ENCODE measurements around the gene EHD1.

Gene EHD1

DNA sequence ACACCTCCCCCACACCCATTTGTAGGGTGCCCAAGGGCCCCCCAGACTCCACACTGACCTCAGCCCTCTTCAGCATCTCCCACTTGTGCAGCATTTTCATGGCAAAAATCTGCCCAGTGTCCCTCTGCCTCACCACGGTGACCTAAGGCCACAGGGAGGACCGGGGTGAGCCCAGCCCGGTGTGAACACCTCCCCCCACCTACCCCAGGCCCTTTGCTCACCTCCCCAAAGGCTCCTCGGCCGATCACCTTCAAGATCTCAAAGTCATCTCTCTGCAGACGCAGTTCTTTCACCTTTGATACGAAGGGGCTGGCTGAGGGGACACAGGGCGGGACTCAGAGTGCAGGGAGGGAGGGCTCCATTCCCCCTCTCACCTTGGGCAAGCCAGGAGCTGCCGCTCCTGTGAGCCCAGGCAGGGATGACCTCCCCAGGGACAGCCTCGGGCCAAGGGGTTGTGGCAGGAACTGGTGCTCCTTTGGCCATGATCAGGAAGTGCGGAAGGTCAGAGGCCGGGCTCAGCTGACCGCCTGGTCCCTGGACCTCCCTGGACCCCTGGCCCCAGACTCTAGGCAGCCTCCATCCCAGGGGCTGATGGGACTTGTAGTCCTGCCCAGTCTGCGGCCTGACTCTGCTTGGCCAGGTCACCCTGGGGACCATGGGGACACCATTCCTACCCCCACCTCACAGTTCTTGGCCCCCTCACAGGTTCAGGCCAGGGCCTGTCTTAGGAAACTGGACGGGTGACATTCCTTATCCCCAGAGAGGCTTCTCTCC lies 36.6 kb downstream of the EHD1 start:
- no peak for DNase-seq

GRCh38 chr11:64839887-64840782 lies 38.3 kb downstream of the EHD1 start:
- no peak for DNase-seq

DNA sequence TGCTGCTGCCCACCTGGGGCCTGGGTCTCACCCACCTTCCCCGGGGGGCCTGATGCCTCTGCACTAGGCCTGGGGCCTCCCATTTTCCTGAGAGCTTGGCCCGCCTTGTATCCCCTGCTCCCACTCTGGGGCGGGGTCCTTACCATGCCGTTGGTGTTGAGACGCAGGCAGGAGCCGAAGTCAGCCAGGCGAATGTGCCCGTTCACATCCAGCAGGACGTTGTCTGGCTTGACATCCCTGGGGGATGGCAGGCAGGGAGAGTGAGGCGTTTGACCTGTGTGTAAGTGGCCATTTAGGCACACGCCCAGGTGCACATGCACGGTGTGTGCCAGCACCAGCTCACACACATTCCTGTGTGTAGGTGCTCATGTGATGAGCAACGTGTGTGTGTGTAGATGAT lies 39.1 kb downstream of the EHD1 start:
- DNase-seq = no peak

DNA sequence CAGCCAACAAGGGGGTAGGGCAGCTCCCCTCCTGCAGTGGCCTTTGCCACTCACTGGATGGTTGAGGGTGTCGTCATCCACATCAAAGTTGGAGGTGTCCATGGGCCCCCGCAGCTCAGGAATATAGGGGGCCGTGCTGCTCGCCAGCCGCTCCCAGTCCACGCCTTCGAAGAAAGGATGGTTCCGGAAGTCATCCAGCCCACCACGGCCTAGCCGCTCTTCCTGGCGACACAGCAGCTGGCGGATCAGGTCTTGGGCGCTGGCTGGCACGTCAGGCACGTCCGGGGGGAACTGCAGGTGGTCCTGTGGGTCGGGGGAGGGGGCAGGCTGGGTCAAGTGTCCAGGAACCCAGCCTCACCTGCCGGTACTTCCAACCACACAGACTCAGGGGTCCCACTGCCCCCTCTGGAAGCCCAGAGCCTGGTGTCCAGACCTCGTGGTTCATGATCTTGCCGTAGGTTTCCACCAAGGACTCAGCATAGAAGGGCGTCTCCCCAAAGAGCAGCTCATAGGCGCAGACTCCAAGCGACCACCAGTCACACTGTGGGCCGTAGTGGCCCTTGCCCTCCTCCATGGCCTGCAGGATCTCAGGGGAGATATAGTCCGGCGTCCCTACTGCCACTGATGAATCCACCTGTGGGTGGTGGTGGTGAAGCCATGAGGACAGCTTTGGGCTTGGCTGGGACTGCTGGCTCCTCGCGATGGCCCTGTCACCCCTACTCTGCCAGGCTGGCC lies 39.7 kb downstream of the EHD1 start:
- no peak for DNase-seq

GRCh38 chr11:64837887-64838351 lies 40.5 kb downstream of the EHD1 start:
- no peak for DNase-seq

GRCh38 chr11:64836448-64837072 lies 41.9 kb downstream of the EHD1 start:
- no peak for DNase-seq

DNA sequence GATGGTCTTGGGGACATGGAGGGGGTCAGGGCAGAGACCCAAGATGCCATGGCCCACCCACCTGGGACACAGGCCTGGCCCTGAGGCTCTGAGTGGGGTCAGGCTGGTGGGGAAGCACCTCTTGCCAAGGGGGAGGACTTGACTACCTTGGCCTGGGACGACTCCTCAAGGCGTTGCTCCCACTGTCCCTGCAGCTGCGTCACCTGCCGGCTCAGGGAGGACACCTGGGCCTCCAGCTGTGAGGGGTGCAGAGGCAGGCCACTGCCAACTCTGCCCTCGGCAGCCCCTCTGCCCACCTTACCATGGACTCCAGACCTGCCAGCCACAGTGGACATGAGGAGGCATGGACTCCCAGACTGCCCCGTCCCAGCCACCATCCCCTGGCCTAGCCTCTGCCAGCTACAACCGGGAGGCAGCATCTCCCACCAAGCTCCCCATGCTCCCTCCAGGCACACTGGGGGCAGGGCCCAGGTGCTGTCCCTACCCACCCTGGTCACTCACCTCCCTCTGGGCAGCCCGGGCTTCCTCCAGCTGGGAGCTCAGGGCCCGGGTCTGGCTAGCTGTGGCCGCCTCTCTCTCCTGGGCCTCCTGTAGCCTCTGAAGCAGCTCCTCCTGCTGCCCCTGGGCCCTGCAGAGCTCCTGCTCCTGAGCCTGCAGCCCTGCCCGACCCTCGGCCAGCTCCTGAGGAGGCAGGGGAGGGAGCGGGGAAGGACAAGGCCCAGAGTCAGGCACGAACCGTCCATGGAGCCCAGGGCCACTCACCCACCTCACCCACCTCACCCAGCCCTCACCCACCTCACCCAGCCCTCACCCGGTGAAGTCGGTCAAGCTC lies 42.6 kb downstream of the EHD1 start:
- DNase-seq = no peak

DNA sequence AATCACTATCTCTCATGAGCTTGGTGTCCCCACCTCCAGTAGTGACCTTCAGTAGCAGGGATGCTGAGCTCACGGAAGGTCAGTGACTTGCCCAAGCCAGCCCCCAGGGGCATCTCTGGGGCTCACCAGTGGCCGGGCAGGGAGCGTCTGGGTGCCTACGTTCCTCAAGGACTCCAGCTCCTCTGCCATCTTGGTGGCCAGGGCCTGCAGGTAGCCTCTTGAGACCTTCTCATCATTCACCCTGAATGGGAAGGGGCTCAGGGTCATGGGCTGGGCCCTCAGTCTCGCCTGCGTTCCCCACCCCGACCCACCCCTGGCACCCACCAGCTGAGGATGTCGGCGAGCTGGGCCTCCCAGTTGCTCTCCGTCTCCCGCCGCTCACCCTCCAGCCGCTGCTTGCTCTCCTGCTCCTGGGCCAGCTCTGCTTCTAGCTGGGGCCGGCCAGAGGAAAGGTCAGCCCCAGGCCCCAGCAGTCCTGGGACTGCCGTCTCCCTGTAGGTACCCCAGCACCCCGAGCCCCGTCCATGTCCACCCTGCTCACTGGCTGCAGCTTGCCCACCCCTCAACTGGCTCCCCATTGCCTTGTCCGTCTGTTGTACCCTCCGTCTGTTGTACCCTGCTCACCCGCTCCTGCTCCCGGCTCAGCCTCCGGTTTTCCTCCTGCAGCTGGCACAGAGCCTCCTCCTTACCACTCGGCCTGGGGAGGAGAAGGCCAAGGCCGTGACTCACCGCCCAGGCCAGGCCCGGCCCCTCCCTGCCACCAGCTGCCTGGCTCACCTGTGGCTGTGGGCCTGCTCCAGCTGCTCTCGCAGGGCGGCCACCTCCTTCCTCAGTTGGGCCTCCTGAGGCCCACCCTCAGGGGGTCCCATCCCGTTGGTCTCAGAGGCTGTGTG lies 43.5 kb downstream of the EHD1 start:
- DNase-seq = no peak

DNA sequence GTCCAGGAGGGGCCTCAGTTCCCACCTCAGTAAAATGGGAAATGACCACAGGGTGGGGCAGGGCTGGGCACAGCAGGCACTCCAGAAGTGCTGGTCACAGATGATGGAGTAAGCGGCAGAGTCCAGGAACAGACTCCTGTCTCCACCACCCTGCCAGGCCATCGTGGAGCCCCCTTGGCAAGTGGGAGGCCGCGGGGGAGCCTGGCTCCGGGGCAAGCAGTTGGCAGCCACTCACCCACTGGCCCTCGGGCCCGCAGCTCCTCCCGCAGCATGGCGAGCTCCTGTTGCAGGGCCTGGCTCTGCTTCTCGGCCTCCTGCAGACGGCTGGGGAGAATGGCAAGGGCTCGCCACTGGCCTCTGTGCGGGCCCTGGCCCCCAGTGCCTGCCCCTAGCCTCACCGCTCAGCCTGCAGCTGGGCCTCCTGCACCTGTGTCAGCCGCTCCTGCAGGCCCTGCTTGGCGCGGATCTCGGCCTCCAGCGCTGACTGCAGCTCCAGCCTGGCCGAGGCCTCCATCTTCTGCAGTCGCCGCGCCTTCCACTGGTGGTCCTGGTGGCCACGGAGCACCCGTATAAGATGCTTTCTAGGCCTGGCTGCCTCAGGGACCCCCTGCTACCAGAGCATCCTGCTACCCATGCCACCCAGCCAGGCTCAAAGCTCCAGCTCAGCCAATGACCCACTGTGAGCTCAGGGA lies 44.2 kb downstream of the EHD1 start:
- DNase-seq = no peak

DNA sequence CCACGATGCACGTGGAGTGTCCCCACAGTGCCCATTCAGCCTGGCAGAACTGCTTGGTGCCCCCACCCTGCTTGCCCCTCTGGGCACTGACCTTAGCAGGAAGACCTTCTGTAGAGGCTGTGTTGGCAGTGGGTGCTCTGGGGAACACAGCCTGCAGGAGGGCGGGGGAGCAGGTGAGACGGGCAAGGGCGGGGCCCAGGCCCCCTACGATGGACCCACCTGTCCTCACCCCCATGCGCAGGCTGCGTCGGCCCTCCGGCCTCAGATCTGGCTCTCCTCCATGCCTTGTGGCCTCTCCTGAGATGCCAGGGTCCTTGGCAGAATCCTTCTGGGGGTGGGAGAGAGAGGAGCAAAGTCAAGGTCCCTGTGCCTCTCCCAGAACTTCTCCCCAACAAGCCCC lies 44.9 kb downstream of the EHD1 start:
- no peak for DNase-seq

- DNase-seq = no peak
Measured at GRCh38 chr11:64833198-64833502, 45.3 kb downstream of the EHD1 start.

- no peak for DNase-seq
Measured at GRCh38 chr11:64832467-64833197, 45.8 kb downstream of the EHD1 start.

GRCh38 chr11:64831411-64831891 lies 47.0 kb downstream of the EHD1 start:
- DNase-seq = no peak

DNA sequence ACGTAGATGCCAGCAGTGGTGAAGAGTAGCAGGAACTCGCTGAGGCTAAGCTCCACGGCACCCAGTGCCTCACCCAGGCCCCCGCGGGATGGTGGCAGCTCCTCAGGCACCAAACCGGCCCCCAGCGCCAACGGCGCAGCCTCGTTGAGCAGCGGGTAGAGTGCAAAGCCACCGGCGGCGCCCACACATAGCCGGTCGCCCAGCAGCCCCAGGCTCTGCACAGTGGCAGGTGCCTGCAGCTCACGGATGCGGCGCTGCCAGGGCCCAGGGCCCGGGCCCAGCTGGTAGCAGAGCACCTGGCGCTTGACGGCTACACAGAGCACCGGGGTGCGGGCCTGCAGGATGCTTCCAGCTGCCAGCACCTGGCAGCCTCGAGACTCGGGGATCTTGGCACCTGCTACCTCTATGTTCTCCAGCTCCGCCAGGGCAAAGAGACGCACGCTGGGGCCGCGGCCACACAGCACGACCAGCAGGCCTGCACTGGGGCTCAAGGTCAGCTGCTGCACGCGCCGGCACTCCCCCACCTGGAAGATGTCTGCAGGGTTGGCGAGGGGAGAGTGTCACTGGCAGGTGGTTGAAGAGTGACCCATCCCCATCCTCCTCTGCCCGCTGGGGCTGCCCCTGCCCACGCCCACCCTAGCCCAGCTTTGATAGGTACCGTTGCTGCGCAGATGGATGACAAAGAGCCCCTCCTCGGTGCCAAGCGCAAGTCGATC lies 48.7 kb downstream of the EHD1 start:
- no peak for DNase-seq

DNA sequence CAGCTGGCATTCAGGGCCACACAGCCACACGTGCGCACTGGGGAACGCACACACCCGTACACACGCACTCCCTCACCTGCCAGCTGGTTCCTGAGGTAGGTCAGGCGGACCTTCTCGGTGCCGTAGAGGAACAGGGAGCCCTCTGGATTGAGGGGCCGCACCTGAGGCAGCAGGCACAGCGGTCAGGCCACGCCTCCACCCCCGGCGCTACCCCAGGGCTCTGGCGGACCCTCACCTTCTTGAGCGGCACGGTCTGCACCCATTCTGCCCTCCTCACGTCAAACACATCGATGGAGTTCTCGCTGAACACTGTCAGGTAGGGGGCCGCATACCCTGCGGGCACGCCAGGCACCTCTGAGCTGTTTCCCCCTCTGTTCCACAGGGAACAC lies 51.0 kb downstream of the EHD1 start:
- DNase-seq = no peak

DNA sequence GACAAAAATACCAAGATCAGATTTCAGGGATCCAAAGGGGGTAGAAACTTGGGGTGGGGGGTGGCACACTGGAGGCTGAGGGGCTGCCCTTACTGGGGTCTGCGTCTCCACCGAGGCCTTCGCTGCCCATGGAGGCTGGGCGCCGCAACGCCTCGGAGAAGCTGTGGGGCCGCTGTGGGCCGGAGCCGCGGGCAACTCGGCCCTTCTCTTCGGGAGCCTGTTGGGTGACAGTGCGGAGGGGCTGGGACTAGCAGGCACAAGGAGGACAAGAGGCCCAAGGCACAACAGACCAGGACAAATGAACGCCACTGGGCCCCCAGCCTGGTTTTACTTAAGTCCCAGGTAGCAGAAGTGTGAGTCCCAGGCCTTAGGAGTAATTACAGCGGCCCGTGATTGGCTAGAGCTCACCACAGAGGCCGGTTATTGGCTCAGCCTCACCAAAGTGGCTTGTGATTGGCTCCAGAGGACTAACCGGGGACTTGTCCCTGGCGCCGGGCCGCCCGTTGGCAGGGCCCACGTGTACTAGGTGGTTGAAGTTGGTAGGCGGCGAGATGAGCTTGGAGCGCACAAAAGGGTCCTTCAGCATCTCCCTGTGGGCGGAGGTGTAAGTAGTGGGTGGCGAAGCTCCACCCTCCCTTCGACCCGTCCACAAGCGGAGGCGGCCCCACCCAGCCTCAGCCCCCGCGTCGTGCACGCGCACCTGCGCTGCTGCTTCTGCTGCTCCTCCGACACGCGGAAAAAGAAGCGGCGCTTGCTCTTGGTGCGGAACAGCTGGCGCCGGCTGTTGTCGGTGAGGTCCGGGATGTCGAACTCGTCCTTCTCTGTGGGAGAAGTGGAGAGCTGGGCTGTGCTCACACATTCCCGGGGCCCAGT lies 51.6 kb downstream of the EHD1 start:
- DNase-seq = no peak

DNA sequence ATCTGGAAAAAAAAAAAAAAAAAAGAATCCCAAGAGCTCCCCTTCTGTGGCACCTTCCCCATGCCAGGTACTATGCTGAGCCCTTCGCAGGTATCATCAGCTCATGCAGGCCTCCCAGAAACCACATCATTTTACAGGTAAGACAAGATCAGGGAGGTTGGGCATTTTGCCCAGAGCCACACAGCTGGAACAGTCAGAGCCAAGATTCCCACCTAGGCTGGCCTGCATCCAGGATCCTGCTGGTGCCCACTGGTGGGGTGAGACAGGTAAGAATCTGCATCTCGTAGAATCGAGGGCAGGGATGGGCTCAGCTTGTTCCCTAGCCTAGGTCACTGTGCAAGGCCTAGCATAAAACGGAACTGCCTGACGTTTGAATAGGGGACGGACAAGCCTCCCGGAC lies 52.4 kb downstream of the EHD1 start:
- DNase-seq = no peak

GRCh38 chr11:64823568-64824119 lies 54.8 kb downstream of the EHD1 start:
- DNase-seq = no peak

Data from DMS153 (cell line).